Gastrocnemius medialis (tissue), 4 donors: ENCODE results near the gene VPS36. TPM values are rescaled to one million over a fixed set of nuclear protein-coding genes. Genes with fewer than 3 reads are reported as not detected.

ENCODE experiments used
- ATAC-seq, 2 donors: fragments of 150-250 bp; one replicate each; pipeline ENCODE4 v1.9.1; 2016
- DNase-seq, 2 donors: peaks; one replicate each; pipeline ENCODE4 v3.0.0-alpha.2; 2019
- H3K27ac ChIP-seq, 4 donors: fragments of 200-600 bp; sonication (generic); 1 replicate in 1 of 4; 2 replicates in 3 of 4; pipeline ENCODE4 v1.5.1; 2016 to 2018; ENCODE audit warnings: mild to moderate bottlenecking in 2 of 4, moderate library complexity in 1 of 4
- H3K27me3 ChIP-seq, 3 donors: fragments of 200-600 bp; sonication (generic) in 2 of 3; 1 replicate in 1 of 3; 2 replicates in 2 of 3; pipeline versions ENCODE4 v1.5.1 to v1.6.0; 2016 to 2019; ENCODE audit warnings: mild to moderate bottlenecking in 1 of 3, moderate library complexity in 1 of 3
- H3K36me3 ChIP-seq, 2 donors: fragments of 200-600 bp; sonication (generic) in 1 of 2; one replicate each; pipeline ENCODE4 v1.5.1; 2017 to 2018
- H3K4me1 ChIP-seq, 2 donors: fragments of 200-600 bp; sonication (generic) in 1 of 2; one replicate each; pipeline ENCODE4 v1.5.1; 2016 to 2017; ENCODE audit warnings: mild to moderate bottlenecking in 2 of 2
- H3K4me3 ChIP-seq, 4 donors: fragments of 200-600 bp; sonication (generic) in 3 of 4; 1 replicate in 1 of 4; 2 replicates in 3 of 4; pipeline ENCODE4 v1.5.1; 2016 to 2019; ENCODE audit warnings: mild to moderate bottlenecking in 2 of 4
- H3K9me3 ChIP-seq, 3 donors: fragments of 200-600 bp; sonication (generic) in 2 of 3; 1 replicate in 1 of 3; 2 replicates in 2 of 3; pipeline ENCODE4 v1.5.1; 2016 to 2019
- POLR2A ChIP-seq, 2 donors: fragments of 450-650 bp; IDR thresholded peaks; one replicate each; pipeline ENCODE4 v1.6.1; 2017; ENCODE audit warnings: antibody characterized with exemption in 2 of 2, mild to moderate bottlenecking in 2 of 2, moderate library complexity in 2 of 2
- in situ Hi-C, 4 donors: fragments of 200-750 bp; cut with MboI; loops; one replicate each; pipeline versions ENCODE4 v1.15.0 to v1.8.0; 2017; ENCODE audit warnings: low sequenced_read_pairs in 4 of 4
- intact Hi-C: fragments of 100-400 bp; cut with DNase I; formaldehyde crosslinking; loops from one replicate; pipeline ENCODE4 v1.15.1; 2023; ENCODE audit warnings: low total_unique reads
- total RNA-seq, 4 donors: library from RNA; depleted of rRNA; stranded (reverse); fragments of >200 nt; gene quantifications; one replicate each; pipeline versions ENCODE4 v1.1.0 to v1.2.3, GENCODE V29; 2016
- TF ChIP-seq, protein P1 (sequence below), 5 experiments: fragments of 450-650 bp in 3 of 5; fragments of 200-600 bp in 2 of 5; sonication (generic) in 2 of 5; IDR thresholded peaks in 4 of 5; conservative IDR thresholded peaks in 1 of 5; 1 replicate in 4 of 5; 2 replicates in 1 of 5; pipeline ENCODE4 v1.5.1; 2016 to 2019; ENCODE audit warnings: antibody characterized with exemption in 5 of 5, mild to moderate bottlenecking in 3 of 5, moderate library complexity in 3 of 5

Gene VPS36
- total RNA-seq, 4 donors from 2014 or later: 27.1 to 55.7 (median 45.2) TPM

DNA sequence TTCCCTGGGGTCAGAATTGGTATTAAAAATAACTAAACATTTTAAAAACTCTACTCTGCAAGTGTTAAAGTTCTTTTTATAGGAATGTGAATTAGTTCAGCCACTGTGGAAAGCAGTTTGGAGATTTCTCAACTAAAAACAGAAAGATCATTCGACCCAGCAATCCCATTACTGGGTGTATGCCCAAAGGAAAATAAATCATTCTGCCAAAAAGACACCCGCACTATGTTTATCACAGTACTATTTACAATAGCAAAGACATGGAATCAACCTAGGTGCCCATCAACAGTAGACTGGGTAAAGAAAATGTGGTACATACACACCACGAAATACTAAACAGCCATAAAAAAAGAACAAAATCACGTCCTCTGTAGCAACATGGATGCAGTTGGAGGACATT is 43.8 kb downstream of the VPS36 start:
- peaks cover 0 to 5% of the 10 kb centered on the region in 2 donors for H3K36me3 ChIP-seq
- peak overlapping the region; percentile 34 to 65 (median 58) for H3K27ac ChIP-seq
- TF ChIP-seq, protein P1, sequence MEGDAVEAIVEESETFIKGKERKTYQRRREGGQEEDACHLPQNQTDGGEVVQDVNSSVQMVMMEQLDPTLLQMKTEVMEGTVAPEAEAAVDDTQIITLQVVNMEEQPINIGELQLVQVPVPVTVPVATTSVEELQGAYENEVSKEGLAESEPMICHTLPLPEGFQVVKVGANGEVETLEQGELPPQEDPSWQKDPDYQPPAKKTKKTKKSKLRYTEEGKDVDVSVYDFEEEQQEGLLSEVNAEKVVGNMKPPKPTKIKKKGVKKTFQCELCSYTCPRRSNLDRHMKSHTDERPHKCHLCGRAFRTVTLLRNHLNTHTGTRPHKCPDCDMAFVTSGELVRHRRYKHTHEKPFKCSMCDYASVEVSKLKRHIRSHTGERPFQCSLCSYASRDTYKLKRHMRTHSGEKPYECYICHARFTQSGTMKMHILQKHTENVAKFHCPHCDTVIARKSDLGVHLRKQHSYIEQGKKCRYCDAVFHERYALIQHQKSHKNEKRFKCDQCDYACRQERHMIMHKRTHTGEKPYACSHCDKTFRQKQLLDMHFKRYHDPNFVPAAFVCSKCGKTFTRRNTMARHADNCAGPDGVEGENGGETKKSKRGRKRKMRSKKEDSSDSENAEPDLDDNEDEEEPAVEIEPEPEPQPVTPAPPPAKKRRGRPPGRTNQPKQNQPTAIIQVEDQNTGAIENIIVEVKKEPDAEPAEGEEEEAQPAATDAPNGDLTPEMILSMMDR (IDR thresholded peaks at IDR 0.05 in 4 of 5, conservative IDR thresholded peaks at IDR 0.05 in 1 of 5): no peak
- H3K9me3 ChIP-seq: no peaks in the 10 kb centered on the region
- peaks cover 0 to 8% (median 6%) of the 10 kb centered on the region in 3 donors for H3K27me3 ChIP-seq
- intact Hi-C loops: no loop called here
- in situ Hi-C loops: no loop called here
- DNase-seq: no peak
- peaks cover 0 to 4% of the 10 kb centered on the region in 2 donors for H3K4me1 ChIP-seq
- H3K4me3 ChIP-seq: peak overlapping the region in 2 of 4 donors; percentile 61 to 66
- ATAC-seq: no peak

DNA sequence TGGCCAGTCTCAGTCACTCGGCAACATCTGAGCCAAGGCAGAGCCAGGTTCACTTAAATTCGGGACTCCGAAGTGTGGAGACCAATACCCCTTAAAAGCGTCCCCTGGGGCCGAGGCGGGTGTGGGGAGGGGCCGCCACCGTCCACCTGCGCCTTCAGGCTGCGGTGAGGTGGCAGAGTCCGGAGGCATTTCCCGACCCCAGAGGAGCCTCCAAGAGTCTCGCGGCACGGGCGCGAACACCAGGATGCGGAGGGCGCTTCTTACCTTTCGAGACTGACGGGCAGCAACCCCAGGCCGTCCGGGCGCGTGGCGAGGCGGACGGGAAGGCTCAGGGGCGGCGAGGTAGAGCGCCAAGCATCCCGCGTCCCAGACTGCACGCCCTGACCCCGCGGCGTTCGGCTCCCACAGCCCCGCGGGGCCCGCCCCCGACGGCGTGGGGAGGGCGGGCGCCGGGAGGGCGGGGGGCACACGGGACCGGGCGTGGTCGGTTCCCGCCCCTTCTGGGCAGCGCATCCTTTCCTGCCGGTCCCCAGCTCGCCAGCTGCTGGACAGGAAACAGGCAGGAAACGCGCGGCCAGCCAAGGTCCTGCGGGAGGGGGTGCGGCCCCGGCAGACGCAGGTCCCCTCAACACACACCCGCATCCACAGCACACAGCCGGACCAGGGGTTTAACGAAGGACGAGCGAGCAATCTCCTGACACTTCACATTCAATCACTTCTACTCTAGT is 44.5 kb downstream of the VPS36 start, which contains the start of gene THSD1:
Gene THSD1 (minus strand): TSS at position 406 of the 728 bp plus-strand sequence. CDS start 3,572 bp downstream, outside the sequence.
- peak within 1 kb of the TSS; percentile 34 to 68 (median 59) for H3K27ac ChIP-seq
- peaks cover 0 to 4% of the 10 kb centered on the region in 2 donors for H3K4me1 ChIP-seq
- in situ Hi-C loops (no loop called here), intact Hi-C loops (no loop called here)
- H3K36me3 ChIP-seq: peaks cover 0 to 5% of the 10 kb centered on the region in 2 donors
- ATAC-seq (peak; percentile 67 to 72), DNase-seq (peak; percentile 16 to 51)
- H3K4me3 ChIP-seq: peak within 1 kb of the TSS; percentile 51 to 66 (median 60)
- peaks cover 0 to 8% (median 6%) of the 10 kb centered on the region in 3 donors for H3K27me3 ChIP-seq
- H3K9me3 ChIP-seq: no peaks in the 10 kb centered on the region
- TF ChIP-seq, protein P1 (IDR thresholded peaks at IDR 0.05 in 4 of 5, conservative IDR thresholded peaks at IDR 0.05 in 1 of 5): no peak
- peak in 1 of 2 donors; percentile 30 for TF ChIP-seq POLR2A (IDR thresholded peaks at IDR 0.05)

DNA sequence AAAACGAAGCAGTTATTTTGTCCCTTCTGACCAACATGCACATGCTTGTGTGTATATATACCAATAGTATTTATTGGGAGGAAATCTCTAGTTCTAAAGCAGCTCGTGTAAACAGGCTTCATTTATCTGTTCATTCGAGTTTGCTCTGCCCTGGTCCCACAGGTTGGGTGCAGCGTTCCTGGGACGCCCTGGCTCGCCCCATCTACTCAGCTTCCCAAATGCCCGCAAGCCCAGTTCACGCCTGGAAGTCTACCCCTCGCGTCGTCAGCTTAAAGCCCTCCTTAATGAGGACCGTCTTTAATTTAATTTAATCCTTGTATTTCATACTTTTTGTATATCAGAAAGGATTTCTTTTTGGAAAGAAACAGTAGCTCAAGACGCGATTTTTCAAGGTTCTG is 45.1 kb downstream of the VPS36 start:
- peaks cover 0 to 8% (median 6%) of the 10 kb centered on the region in 3 donors for H3K27me3 ChIP-seq
- ATAC-seq (no peak), DNase-seq (no peak)
- no peak for TF ChIP-seq POLR2A (IDR thresholded peaks at IDR 0.05)
- TF ChIP-seq, protein P1 (IDR thresholded peaks at IDR 0.05 in 4 of 5, conservative IDR thresholded peaks at IDR 0.05 in 1 of 5): no peak
- peak overlapping the region; percentile 34 to 68 (median 59) for H3K27ac ChIP-seq
- H3K4me1 ChIP-seq: peaks cover 0 to 4% of the 10 kb centered on the region in 2 donors
- peak overlapping the region; percentile 51 to 66 (median 60) for H3K4me3 ChIP-seq
- intact Hi-C loops: no loop called here
- no peaks in the 10 kb centered on the region for H3K9me3 ChIP-seq
- H3K36me3 ChIP-seq: no peaks in the 10 kb centered on the region
- in situ Hi-C loops: no loop called here

DNA sequence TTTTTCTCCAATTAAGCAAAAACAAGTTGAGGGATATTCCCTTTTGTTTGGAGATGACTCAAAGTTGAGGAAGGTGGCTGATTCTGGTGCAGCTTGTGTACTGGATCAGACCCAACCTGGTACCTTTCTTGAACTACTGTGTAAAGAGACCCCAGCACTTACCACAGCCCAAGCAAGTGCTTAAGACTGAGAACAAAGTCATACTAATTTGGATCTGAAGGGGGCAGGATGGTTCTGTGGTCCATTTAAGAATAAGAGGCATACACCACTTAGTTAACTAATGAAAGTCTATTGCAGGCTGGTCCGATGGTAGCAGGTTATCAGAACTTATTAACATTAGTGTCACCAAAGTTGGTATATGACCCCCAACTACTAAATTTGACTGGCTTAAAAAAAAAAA is 50.7 kb downstream of the VPS36 start:
- peaks cover 0 to 4% (median 0%) of the 10 kb centered on the region in 3 donors for H3K27me3 ChIP-seq
- DNase-seq: no peak
- H3K4me1 ChIP-seq: peaks cover 0 to 2% of the 10 kb centered on the region in 2 donors
- no peak for TF ChIP-seq POLR2A (IDR thresholded peaks at IDR 0.05)
- TF ChIP-seq, protein P1 (IDR thresholded peaks at IDR 0.05 in 4 of 5, conservative IDR thresholded peaks at IDR 0.05 in 1 of 5): no peak
- in situ Hi-C loops: no loop called here
- no peak overlapping the region for H3K27ac ChIP-seq
- intact Hi-C loops: no loop called here
- H3K36me3 ChIP-seq: no peaks in the 10 kb centered on the region
- no peaks in the 10 kb centered on the region for H3K9me3 ChIP-seq
- H3K4me3 ChIP-seq: no peak overlapping the region
- peak in 1 of 2 donors; percentile 30 for ATAC-seq
